HepG2 (cell line): Measurements from ENCODE around the gene KCNT1. TPM values are rescaled to one million over a fixed set of nuclear protein-coding genes. Genes with fewer than 3 reads are reported as not detected.

Experiments
- ATAC-seq: fragments of 200-7000 bp; cut with Tn5 transposase; 3 replicates; pipeline ENCODE4 v1.9.1; 2020; ENCODE audit warnings: mild to moderate bottlenecking, moderate library complexity
- BruUV-seq: library from RNA; stranded (reverse); fragments of 400-500 nt; replicated peaks from 2 replicates; lab custom pipeline; 2021; lab: Mats Ljungman, UMichigan
- CTCF ChIA-PET: fragments of 300-600 bp; formaldehyde crosslinking; extraction: SDS; loops from one replicate; lab custom pipeline; 2021; ENCODE audit warnings: low total read pairs, inconsistent platforms, low intra/inter-chr PET ratio; lab: Yijun Ruan, JAX
- POLR2A ChIA-PET: fragments of 350-600 bp; sonication (Branson Sonifier 250); formaldehyde crosslinking; loops from one replicate; lab custom pipeline; 2020; ENCODE audit warnings: antibody characterized with exemption, inconsistent platforms; lab: Yijun Ruan, JAX
- DNase-seq: peaks from one replicate; pipeline ENCODE4 v3.0.0-alpha.2; 2015; ENCODE audit warnings: low spot score
- FAIRE-seq: peaks from 3 replicates; lab custom pipeline; 2011; peaks lifted over from hg19 to GRCh38; lab: Jason Lieb, UNC
- H2AFZ ChIP-seq: one replicate; pipeline ENCODE4 v1.6.1; 2011; ENCODE audit warnings: low read length, inconsistent platforms
- H3K27ac ChIP-seq: fragments of 300-600 bp; 3 replicates; pipeline ENCODE4 v1.8.0; 2011; ENCODE audit warnings: mixed run types, mild to moderate bottlenecking, mixed read lengths, low read length, inconsistent platforms; ENCODE audit not compliant: insufficient read depth; ENCODE audit errors: extremely low read length
- H3K27me3 ChIP-seq, 2 experiments: fragments of 200-600 bp in 1 of 2; 2 replicates in 1 of 2; 3 replicates in 1 of 2; pipeline versions ENCODE4 v1.6.0 to v1.8.0; 2011; ENCODE audit warnings: low read length in 2 of 2, mild to moderate bottlenecking in 2 of 2, moderate library complexity in 2 of 2, inconsistent platforms in 1 of 2; ENCODE audit not compliant: insufficient read depth in 2 of 2, control insufficient read depth in 1 of 2
- H3K36me3 ChIP-seq, 2 experiments: fragments of 200-600 bp in 1 of 2; replicated peaks in 1 of 2; 2 replicates in 1 of 2; 3 replicates in 1 of 2; pipeline versions ENCODE4 v1.5.1 to v1.8.0; 2011; ENCODE audit warnings: low read length in 2 of 2, inconsistent platforms in 1 of 2; ENCODE audit not compliant: insufficient read depth in 2 of 2, control insufficient read depth in 1 of 2
- H3K4me1 ChIP-seq: 2 replicates; pipeline ENCODE4 v1.5.1; 2012; ENCODE audit warnings: low read length, inconsistent platforms; ENCODE audit not compliant: insufficient read depth
- H3K4me2 ChIP-seq: 2 replicates; pipeline ENCODE4 v1.6.0; 2011; ENCODE audit warnings: low read depth, low read length, inconsistent platforms
- H3K4me3 ChIP-seq, 3 experiments: fragments of 200-600 bp in 1 of 3; sonication (generic), shearing (Covaris generic) in 1 of 3; replicated peaks in 1 of 3; 2 replicates each; pipeline ENCODE4 v1.5.1; 2011 to 2016; ENCODE audit warnings: low read length in 3 of 3, inconsistent platforms in 2 of 3, low read depth in 2 of 3, mild to moderate bottlenecking in 2 of 3, control low read depth in 1 of 3, mixed read lengths in 1 of 3; ENCODE audit not compliant: insufficient read depth in 1 of 3
- H3K79me2 ChIP-seq: one replicate; pipeline ENCODE4 v1.6.1; 2011; ENCODE audit warnings: low read length, inconsistent platforms; ENCODE audit not compliant: insufficient read depth
- H3K9ac ChIP-seq: 2 replicates; pipeline ENCODE4 v1.6.0; 2011; ENCODE audit warnings: mild to moderate bottlenecking, low read depth, low read length, inconsistent platforms; ENCODE audit not compliant: insufficient read depth
- H3K9me3 ChIP-seq: 2 replicates; pipeline ENCODE4 v1.5.1; 2012; ENCODE audit warnings: mild to moderate bottlenecking, low read length
- H4K20me1 ChIP-seq: 2 replicates; pipeline ENCODE4 v1.6.0; 2011; ENCODE audit warnings: inconsistent platforms, mild to moderate bottlenecking, low read length, moderate library complexity; ENCODE audit not compliant: insufficient read depth
- JDP2 ChIP-seq: sonication (generic); formaldehyde crosslinking; IDR thresholded peaks from 2 replicates; pipeline ENCODE4 v1.8.1; 2022; ENCODE audit warnings: missing genetic modification reagents, borderline replicate concordance
- JUNB ChIP-seq: sonication (generic); formaldehyde crosslinking; IDR thresholded peaks from 2 replicates; pipeline ENCODE4 v1.8.0; 2022; ENCODE audit warnings: missing genetic modification reagents, mild to moderate bottlenecking, borderline replicate concordance
- MED8 ChIP-seq: sonication (generic); formaldehyde crosslinking; IDR thresholded peaks from 2 replicates; pipeline ENCODE4 v1.8.1; 2023; ENCODE audit warnings: mild to moderate bottlenecking, missing genetic modification reagents; ENCODE audit not compliant: insufficient replicate concordance
- NR3C1 ChIP-seq: sonication (generic); formaldehyde crosslinking; IDR thresholded peaks from 2 replicates; pipeline ENCODE4 v1.4.0; 2020; ENCODE audit warnings: missing genetic modification reagents
- PHF8 ChIP-seq: sonication (generic); formaldehyde crosslinking; IDR thresholded peaks from 2 replicates; pipeline ENCODE4 v1.5.0; 2020; ENCODE audit warnings: missing genetic modification reagents
- RFX3 ChIP-seq: IDR thresholded peaks from 2 replicates; pipeline ENCODE4 v1.6.1; 2016; ENCODE audit warnings: missing biosample characterization, missing genetic modification reagents
- TRIM24 ChIP-seq: sonication (generic); formaldehyde crosslinking; IDR thresholded peaks from 2 replicates; pipeline ENCODE4 v1.8.0; 2022; ENCODE audit warnings: mild to moderate bottlenecking, missing genetic modification reagents
- ZNF788 ChIP-seq: sonication (generic); formaldehyde crosslinking; IDR thresholded peaks from 2 replicates; pipeline ENCODE4 v1.5.0; 2020; ENCODE audit warnings: mild to moderate bottlenecking, missing genetic modification reagents, borderline replicate concordance
- ZNF878 ChIP-seq: sonication (generic); formaldehyde crosslinking; IDR thresholded peaks from 2 replicates; pipeline ENCODE4 v1.8.1; 2023; ENCODE audit warnings: mild to moderate bottlenecking, missing genetic modification reagents, moderate library complexity
- ZSCAN31 ChIP-seq: sonication (generic); formaldehyde crosslinking; IDR thresholded peaks from 2 replicates; pipeline ENCODE4 v1.5.0; 2020; ENCODE audit warnings: low read depth, mild to moderate bottlenecking, missing genetic modification reagents
- WGBS: methylation state at CpG from one replicate; pipeline ENCODE4 v1.1.6; 2017; ENCODE audit warnings: low lambda C conversion rate; 5-methylcytosine and 5-hydroxymethylcytosine counted together
- in situ Hi-C: cut with HindIII; loops from 2 replicates; pipeline ENCODE4 v1.10.0; 2017; ENCODE audit warnings: low pct_unique_long_range_greater_than_20kb; ENCODE audit not compliant: extremely low pct_ligation_motif_present
- intact Hi-C: fragments of 100-400 bp; cut with micrococcal nuclease; formaldehyde crosslinking; loops from one replicate; pipeline ENCODE4 v1.10.0; 2022; ENCODE audit not compliant: unreplicated experiment
- polyA plus RNA-seq, 8 experiments: library from polyadenylated mRNA; depleted of rRNA in 3 of 8; stranded (reverse) in 7 of 8; unstranded in 1 of 8; fragments of >200 nt; fragmentation: Illumina TruSeq in 4 of 8; extraction: Trizol in 4 of 8; gene quantifications; 2 replicates each; pipeline versions ENCODE4 v1.2.1 to v1.2.3, GENCODE V29; 2011 to 2016; ENCODE audit warnings: low read depth in 4 of 8, missing spikeins in 1 of 8, mixed read lengths in 1 of 8; ENCODE audit not compliant: insufficient read depth in 1 of 8
- total RNA-seq, 5 experiments: library from RNA; depleted of rRNA; stranded (reverse); fragments of >200 nt; fragmentation: Illumina TruSeq; extraction: Trizol; gene quantifications; 2 replicates each; pipeline ENCODE4 v1.2.3, GENCODE V29; 2016; ENCODE audit warnings: low read depth in 1 of 5
- TF ChIP-seq, protein P1 (sequence below): sonication (generic); formaldehyde crosslinking; IDR thresholded peaks from 2 replicates; pipeline ENCODE4 v1.8.0; 2023; ENCODE audit warnings: mild to moderate bottlenecking, missing genetic modification reagents
- TF ChIP-seq, protein P2 (sequence below): IDR thresholded peaks from 2 replicates; pipeline ENCODE4 v1.6.1; 2016; ENCODE audit warnings: mild to moderate bottlenecking, missing biosample characterization, missing genetic modification reagents
- TF ChIP-seq, protein P3 (sequence below), 2 experiments: sonication (generic) in 1 of 2; formaldehyde crosslinking in 1 of 2; IDR thresholded peaks; 2 replicates each; pipeline versions ENCODE4 v1.4.0 to v1.6.1; 2018 to 2020; ENCODE audit warnings: missing genetic modification reagents in 2 of 2, borderline replicate concordance in 1 of 2, low read depth in 1 of 2, mild to moderate bottlenecking in 1 of 2, missing biosample characterization in 1 of 2
- TF ChIP-seq, protein P4 (sequence below): sonication (generic); formaldehyde crosslinking; IDR thresholded peaks from 2 replicates; pipeline ENCODE4 v1.4.0; 2020; ENCODE audit warnings: missing genetic modification reagents

Gene KCNT1
- total and polyA plus RNA-seq, 2 of the 13 experiments (the other 11 are each of a cell fraction or from before 2014, with no cell fraction given), result not detected

DNA sequence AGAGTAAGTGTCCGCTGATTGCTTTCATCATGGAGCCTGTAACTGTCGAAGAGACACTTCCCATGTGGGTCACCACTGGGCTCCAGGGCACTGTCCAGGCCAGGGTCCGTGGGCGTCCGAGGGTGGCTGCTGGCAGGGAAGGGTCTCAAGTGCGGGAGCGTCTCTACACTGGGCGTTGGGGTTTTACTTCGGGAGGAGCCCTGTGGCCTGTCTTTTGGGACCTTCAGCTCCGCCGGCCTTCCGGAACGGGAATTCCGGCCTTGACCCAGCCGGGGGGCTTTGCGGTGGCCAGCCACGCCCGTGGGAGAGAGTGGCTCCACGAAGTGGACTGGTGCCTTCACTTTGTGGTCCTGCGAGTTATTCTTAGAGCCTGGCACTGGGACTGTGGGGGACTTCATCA, 119.1 kb downstream of the KCNT1 start:
- CTCF ChIA-PET, result no interaction called here
- TF ChIP-seq RFX3 (CRISPR knock-in tag), result no peak
- no peak for TF ChIP-seq NR3C1 (CRISPR knock-in tag)
- no peak for TF ChIP-seq MED8
- no peak for TF ChIP-seq JDP2 (CRISPR knock-in tag)
- TF ChIP-seq, protein P1, sequence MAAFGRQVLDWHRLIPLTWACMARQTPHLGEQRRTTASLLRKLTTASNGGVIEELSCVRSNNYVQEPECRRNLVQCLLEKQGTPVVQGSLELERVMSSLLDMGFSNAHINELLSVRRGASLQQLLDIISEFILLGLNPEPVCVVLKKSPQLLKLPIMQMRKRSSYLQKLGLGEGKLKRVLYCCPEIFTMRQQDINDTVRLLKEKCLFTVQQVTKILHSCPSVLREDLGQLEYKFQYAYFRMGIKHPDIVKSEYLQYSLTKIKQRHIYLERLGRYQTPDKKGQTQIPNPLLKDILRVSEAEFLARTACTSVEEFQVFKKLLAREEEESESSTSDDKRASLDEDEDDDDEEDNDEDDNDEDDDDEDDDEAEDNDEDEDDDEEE (CRISPR knock-in tag), result no peak
- TF ChIP-seq ZNF788 (CRISPR knock-in tag), result no peak
- TF ChIP-seq, protein P2, sequence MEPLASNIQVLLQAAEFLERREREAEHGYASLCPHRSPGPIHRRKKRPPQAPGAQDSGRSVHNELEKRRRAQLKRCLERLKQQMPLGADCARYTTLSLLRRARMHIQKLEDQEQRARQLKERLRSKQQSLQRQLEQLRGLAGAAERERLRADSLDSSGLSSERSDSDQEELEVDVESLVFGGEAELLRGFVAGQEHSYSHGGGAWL (CRISPR knock-in tag), result no peak
- TF ChIP-seq PHF8, result no peak
- no peak for TF ChIP-seq ZNF878 (CRISPR knock-in tag)
- TF ChIP-seq JUNB (CRISPR knock-in tag), result no peak
- TF ChIP-seq, protein P3, sequence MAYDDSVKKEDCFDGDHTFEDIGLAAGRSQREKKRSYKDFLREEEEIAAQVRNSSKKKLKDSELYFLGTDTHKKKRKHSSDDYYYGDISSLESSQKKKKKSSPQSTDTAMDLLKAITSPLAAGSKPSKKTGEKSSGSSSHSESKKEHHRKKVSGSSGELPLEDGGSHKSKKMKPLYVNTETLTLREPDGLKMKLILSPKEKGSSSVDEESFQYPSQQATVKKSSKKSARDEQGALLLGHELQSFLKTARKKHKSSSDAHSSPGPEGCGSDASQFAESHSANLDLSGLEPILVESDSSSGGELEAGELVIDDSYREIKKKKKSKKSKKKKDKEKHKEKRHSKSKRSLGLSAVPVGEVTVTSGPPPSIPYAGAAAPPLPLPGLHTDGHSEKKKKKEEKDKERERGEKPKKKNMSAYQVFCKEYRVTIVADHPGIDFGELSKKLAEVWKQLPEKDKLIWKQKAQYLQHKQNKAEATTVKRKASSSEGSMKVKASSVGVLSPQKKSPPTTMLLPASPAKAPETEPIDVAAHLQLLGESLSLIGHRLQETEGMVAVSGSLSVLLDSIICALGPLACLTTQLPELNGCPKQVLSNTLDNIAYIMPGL (CRISPR knock-in tag; IDR thresholded peaks at IDR 0.05; ENCODE audit: borderline replicate concordance in 1 of 2, low read depth in 1 of 2), result no peak
- TF ChIP-seq TRIM24, result no peak
- TF ChIP-seq, protein P4, sequence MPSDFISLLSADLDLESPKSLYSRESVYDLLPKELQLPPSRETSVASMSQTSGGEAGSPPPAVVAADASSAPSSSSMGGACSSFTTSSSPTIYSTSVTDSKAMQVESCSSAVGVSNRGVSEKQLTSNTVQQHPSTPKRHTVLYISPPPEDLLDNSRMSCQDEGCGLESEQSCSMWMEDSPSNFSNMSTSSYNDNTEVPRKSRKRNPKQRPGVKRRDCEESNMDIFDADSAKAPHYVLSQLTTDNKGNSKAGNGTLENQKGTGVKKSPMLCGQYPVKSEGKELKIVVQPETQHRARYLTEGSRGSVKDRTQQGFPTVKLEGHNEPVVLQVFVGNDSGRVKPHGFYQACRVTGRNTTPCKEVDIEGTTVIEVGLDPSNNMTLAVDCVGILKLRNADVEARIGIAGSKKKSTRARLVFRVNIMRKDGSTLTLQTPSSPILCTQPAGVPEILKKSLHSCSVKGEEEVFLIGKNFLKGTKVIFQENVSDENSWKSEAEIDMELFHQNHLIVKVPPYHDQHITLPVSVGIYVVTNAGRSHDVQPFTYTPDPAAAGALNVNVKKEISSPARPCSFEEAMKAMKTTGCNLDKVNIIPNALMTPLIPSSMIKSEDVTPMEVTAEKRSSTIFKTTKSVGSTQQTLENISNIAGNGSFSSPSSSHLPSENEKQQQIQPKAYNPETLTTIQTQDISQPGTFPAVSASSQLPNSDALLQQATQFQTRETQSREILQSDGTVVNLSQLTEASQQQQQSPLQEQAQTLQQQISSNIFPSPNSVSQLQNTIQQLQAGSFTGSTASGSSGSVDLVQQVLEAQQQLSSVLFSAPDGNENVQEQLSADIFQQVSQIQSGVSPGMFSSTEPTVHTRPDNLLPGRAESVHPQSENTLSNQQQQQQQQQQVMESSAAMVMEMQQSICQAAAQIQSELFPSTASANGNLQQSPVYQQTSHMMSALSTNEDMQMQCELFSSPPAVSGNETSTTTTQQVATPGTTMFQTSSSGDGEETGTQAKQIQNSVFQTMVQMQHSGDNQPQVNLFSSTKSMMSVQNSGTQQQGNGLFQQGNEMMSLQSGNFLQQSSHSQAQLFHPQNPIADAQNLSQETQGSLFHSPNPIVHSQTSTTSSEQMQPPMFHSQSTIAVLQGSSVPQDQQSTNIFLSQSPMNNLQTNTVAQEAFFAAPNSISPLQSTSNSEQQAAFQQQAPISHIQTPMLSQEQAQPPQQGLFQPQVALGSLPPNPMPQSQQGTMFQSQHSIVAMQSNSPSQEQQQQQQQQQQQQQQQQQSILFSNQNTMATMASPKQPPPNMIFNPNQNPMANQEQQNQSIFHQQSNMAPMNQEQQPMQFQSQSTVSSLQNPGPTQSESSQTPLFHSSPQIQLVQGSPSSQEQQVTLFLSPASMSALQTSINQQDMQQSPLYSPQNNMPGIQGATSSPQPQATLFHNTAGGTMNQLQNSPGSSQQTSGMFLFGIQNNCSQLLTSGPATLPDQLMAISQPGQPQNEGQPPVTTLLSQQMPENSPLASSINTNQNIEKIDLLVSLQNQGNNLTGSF (CRISPR knock-in tag), result no peak
- no peak for TF ChIP-seq ZSCAN31 (CRISPR knock-in tag)
- Histone ChIP-seq H3K4me1 (no peaks in the 10 kb centered on the region), H3K9me3 (no peaks in the 10 kb centered on the region), H3K4me3 (no peak overlapping the region), H4K20me1 (no peaks in the 10 kb centered on the region), H3K36me3 (peaks cover 27 to 77% of the 10 kb centered on the region in 2 experiments), H3K27me3 (no peaks in the 10 kb centered on the region), H3K4me2 (no peak overlapping the region), H2AFZ (no peak overlapping the region), H3K9ac (no peak overlapping the region), H3K27ac (no peak overlapping the region), H3K79me2 (no peaks in the 10 kb centered on the region)
- BruUV-seq, result no TSS peak
- intact Hi-C loops, result no loop called here
- no peak for DNase-seq
- ATAC-seq, result no peak
- POLR2A ChIA-PET, result no interaction called here
- no peak for FAIRE-seq
- in situ Hi-C loops, result no loop called here
- 98% methylated on average over 19 of the region's 20 CpGs for WGBS
